D721Med (cell line): ENCODE measurements around the gene ZNF41.
"Not testable (repeated sequence)": the region's sequence is repeated elsewhere in the genome, so short reads cannot be mapped to it uniquely, and the experiment has no call there.

Experiments used
- DNase-seq: peaks from one replicate; pipeline ENCODE4 v3.0.0; 2011; ENCODE audit warnings: low spot score; ENCODE audit not compliant: insufficient read length
- FAIRE-seq: peaks from 2 replicates; lab custom pipeline; 2011; peaks lifted over from hg19 to GRCh38; lab: Jason Lieb, UNC
- CTCF ChIP-seq: IDR thresholded peaks from 2 replicates; pipeline ENCODE4 v1.5.1; 2012; ENCODE audit warnings: mild to moderate bottlenecking, control low read depth; ENCODE audit not compliant: insufficient read depth; ENCODE audit errors: missing control alignments

ZNF41 gene

GRCh38 chrX:47501226-47502074, 18.4 kb upstream of the ZNF41 start:
- no peak for TF ChIP-seq CTCF
- FAIRE-seq, result no peak
- DNase-seq, result no peak

- FAIRE-seq, result no peak
- no peak for DNase-seq
- TF ChIP-seq CTCF, result no peak
Measured at GRCh38 chrX:47500554-47500953, 17.5 kb upstream of the ZNF41 start.

GRCh38 chrX:47499293-47499692, 16.3 kb upstream of the ZNF41 start:
- DNase-seq (no peak), FAIRE-seq (no peak)
- no peak for TF ChIP-seq CTCF

- FAIRE-seq (no peak), DNase-seq (no peak)
- no peak for TF ChIP-seq CTCF
Measured at GRCh38 chrX:47498411-47498810, 15.4 kb upstream of the ZNF41 start.

GRCh38 chrX:47497271-47497888, 14.4 kb upstream of the ZNF41 start:
- no peak for DNase-seq
- peak; percentile 35 for TF ChIP-seq CTCF
- FAIRE-seq, result no peak

GRCh38 chrX:47492133-47492532, 9.1 kb upstream of the ZNF41 start:
- not testable (repeated sequence) for FAIRE-seq, DNase-seq

GRCh38 chrX:47489507-47490275, 6.7 kb upstream of the ZNF41 start:
- TF ChIP-seq CTCF, result no peak
- FAIRE-seq (no peak), DNase-seq (no peak)
